Neural cell (in vitro differentiated cells): ENCODE measurements around the gene MAEA. TPM values are rescaled to one million over a fixed set of nuclear protein-coding genes. Genes with fewer than 3 reads are reported as not detected.

Experiments
- H2AFZ ChIP-seq: fragments of 200-600, 300-800 bp; sonication (generic), shearing (Covaris generic); 2 replicates; pipeline ENCODE4 v1.6.0; 2014; ENCODE audit warnings: low read depth, mild to moderate bottlenecking, antibody characterized with exemption, low read length, moderate library complexity
- H3F3A ChIP-seq: fragments of 200-600 bp; shearing (Covaris generic); 2 replicates; pipeline ENCODE4 v1.6.1; 2016; ENCODE audit warnings: mild to moderate bottlenecking, moderate library complexity, mixed read lengths, antibody characterized with exemption, low read length; ENCODE audit not compliant: insufficient read depth, poor library complexity, severe bottlenecking
- H3K27ac ChIP-seq: fragments of 200-600, 300-800 bp; sonication (generic), shearing (Covaris generic); 2 replicates; pipeline ENCODE4 v1.5.1; 2014; ENCODE audit warnings: mild to moderate bottlenecking, low read length, moderate library complexity
- H3K27me3 ChIP-seq: fragments of 300-800, 200-600 bp; sonication (generic), shearing (Covaris generic); 2 replicates; pipeline ENCODE4 v1.6.0; 2014; ENCODE audit warnings: mild to moderate bottlenecking, low read depth, low read length, moderate library complexity; ENCODE audit not compliant: insufficient read depth
- H3K36me3 ChIP-seq: fragments of 300-800, 200-600 bp; sonication (generic), shearing (Covaris generic); 2 replicates; pipeline ENCODE4 v1.5.1; 2014; ENCODE audit warnings: mild to moderate bottlenecking, antibody characterized with exemption, low read length, moderate library complexity; ENCODE audit not compliant: insufficient read depth
- H3K4me2 ChIP-seq: fragments of 300-800, 200-600 bp; sonication (generic), shearing (Covaris generic); 2 replicates; pipeline ENCODE4 v1.6.0; 2014; ENCODE audit warnings: mild to moderate bottlenecking, low read length
- H3K4me3 ChIP-seq: fragments of 300-800, 200-600 bp; sonication (generic), shearing (Covaris generic); 2 replicates; pipeline ENCODE4 v1.5.1; 2014; ENCODE audit warnings: mild to moderate bottlenecking, low read length, moderate library complexity
- H3K79me2 ChIP-seq: fragments of 200-600 bp; shearing (Covaris generic); replicated peaks from 2 replicates; pipeline ENCODE4 v1.6.0; 2014; ENCODE audit warnings: mild to moderate bottlenecking, low read length, moderate library complexity; ENCODE audit not compliant: insufficient read depth
- H3K9ac ChIP-seq: fragments of 300-800, 200-600 bp; sonication (generic), shearing (Covaris generic); 2 replicates; pipeline ENCODE4 v1.6.1; 2016; ENCODE audit warnings: mild to moderate bottlenecking, low read length, mixed read lengths
- H3K9me2 ChIP-seq: fragments of 200-600 bp; shearing (Covaris generic); 2 replicates; pipeline ENCODE4 v1.6.1; 2016; ENCODE audit warnings: mild to moderate bottlenecking, low read length, mixed read lengths; ENCODE audit not compliant: insufficient read depth
- H3K9me3 ChIP-seq: fragments of 200-600, 300-800 bp; sonication (generic), shearing (Covaris generic); 2 replicates; pipeline ENCODE4 v1.6.1; 2016; ENCODE audit warnings: mild to moderate bottlenecking, mixed run types, low read length, moderate library complexity, mixed read lengths
- H4K20me1 ChIP-seq: fragments of 200-600 bp; shearing (Covaris generic); 2 replicates; pipeline ENCODE4 v1.6.1; 2016; ENCODE audit warnings: mild to moderate bottlenecking, mixed run types; ENCODE audit not compliant: insufficient read depth
- EP300 ChIP-seq: fragments of 450-650 bp; conservative IDR thresholded peaks from 2 replicates; pipeline ENCODE4 v1.6.1; 2014; ENCODE audit warnings: antibody characterized with exemption, mild to moderate bottlenecking, moderate library complexity; ENCODE audit not compliant: poor library complexity, severe bottlenecking
- EZH2 ChIP-seq: fragments of 200-600, 300-800 bp; shearing (Covaris generic), sonication (generic); IDR thresholded peaks from 2 replicates; pipeline ENCODE4 v1.6.1; 2014; ENCODE audit warnings: antibody characterized with exemption, low read length, borderline replicate concordance, mild to moderate bottlenecking; ENCODE audit not compliant: insufficient read depth, poor library complexity, severe bottlenecking
- MXI1 ChIP-seq: fragments of 450-650 bp; conservative IDR thresholded peaks from 2 replicates; pipeline ENCODE4 v1.6.1; 2014; ENCODE audit warnings: antibody characterized with exemption, mild to moderate bottlenecking; ENCODE audit not compliant: poor library complexity, severe bottlenecking
- POLR2AphosphoS5 ChIP-seq: IDR thresholded peaks from 2 replicates; pipeline ENCODE4 v1.6.1; 2012
- RAD21 ChIP-seq: fragments of 450-650 bp; conservative IDR thresholded peaks from 2 replicates; pipeline ENCODE4 v1.6.1; 2014; ENCODE audit warnings: antibody characterized with exemption, mild to moderate bottlenecking, moderate library complexity
- REST ChIP-seq: IDR thresholded peaks from 2 replicates; pipeline ENCODE4 v1.6.1; 2012; ENCODE audit warnings: borderline replicate concordance
- SMC3 ChIP-seq: fragments of 450-650 bp; conservative IDR thresholded peaks from 2 replicates; pipeline ENCODE4 v1.6.1; 2014; ENCODE audit warnings: antibody characterized with exemption, mild to moderate bottlenecking, moderate library complexity; ENCODE audit not compliant: poor library complexity
- TAF1 ChIP-seq: IDR thresholded peaks from 2 replicates; pipeline ENCODE4 v1.6.1; 2012; ENCODE audit warnings: low read depth
- polyA plus RNA-seq: library from polyadenylated mRNA; depleted of rRNA; stranded (reverse); fragments of >200 nt; gene quantifications from 2 replicates; pipeline ENCODE4 v1.2.3, GENCODE V29; 2014
- TF ChIP-seq, protein P1 (sequence below): fragments of 450-650 bp; IDR thresholded peaks from 2 replicates; pipeline ENCODE4 v1.5.1; 2014; ENCODE audit warnings: antibody characterized with exemption, mild to moderate bottlenecking, moderate library complexity; ENCODE audit not compliant: poor library complexity, severe bottlenecking

The MAEA gene
- polyA plus RNA-seq, 1 donor from 2014 or later: 106 TPM

GRCh38 chr4:1251773-1252066, 38.0 kb upstream of the MAEA start:
- H3K9me3 ChIP-seq: peaks cover 6% of the 10 kb centered on the region
- no peak overlapping the region for H3K27ac ChIP-seq
- no peaks in the 10 kb centered on the region for H3K9me2 ChIP-seq
- H3F3A ChIP-seq: peaks cover 7% of the 10 kb centered on the region
- no peak overlapping the region for H2AFZ ChIP-seq
- H4K20me1 ChIP-seq: no peaks in the 10 kb centered on the region
- H3K27me3 ChIP-seq: no peaks in the 10 kb centered on the region
- H3K4me3 ChIP-seq: no peak overlapping the region
- H3K79me2 ChIP-seq: peaks cover 10% of the 10 kb centered on the region
- H3K4me2 ChIP-seq: no peak overlapping the region
- TF ChIP-seq RAD21: no peak
- no peak for TF ChIP-seq POLR2AphosphoS5
- no peak for TF ChIP-seq MXI1
- TF ChIP-seq, protein P1, sequence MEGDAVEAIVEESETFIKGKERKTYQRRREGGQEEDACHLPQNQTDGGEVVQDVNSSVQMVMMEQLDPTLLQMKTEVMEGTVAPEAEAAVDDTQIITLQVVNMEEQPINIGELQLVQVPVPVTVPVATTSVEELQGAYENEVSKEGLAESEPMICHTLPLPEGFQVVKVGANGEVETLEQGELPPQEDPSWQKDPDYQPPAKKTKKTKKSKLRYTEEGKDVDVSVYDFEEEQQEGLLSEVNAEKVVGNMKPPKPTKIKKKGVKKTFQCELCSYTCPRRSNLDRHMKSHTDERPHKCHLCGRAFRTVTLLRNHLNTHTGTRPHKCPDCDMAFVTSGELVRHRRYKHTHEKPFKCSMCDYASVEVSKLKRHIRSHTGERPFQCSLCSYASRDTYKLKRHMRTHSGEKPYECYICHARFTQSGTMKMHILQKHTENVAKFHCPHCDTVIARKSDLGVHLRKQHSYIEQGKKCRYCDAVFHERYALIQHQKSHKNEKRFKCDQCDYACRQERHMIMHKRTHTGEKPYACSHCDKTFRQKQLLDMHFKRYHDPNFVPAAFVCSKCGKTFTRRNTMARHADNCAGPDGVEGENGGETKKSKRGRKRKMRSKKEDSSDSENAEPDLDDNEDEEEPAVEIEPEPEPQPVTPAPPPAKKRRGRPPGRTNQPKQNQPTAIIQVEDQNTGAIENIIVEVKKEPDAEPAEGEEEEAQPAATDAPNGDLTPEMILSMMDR: no peak
- H3K9ac ChIP-seq: no peak overlapping the region
- H3K36me3 ChIP-seq: peaks cover 6% of the 10 kb centered on the region

GRCh38 chr4:1252928-1253492, 36.7 kb upstream of the MAEA start:
- peaks cover 6% of the 10 kb centered on the region for H3K9me3 ChIP-seq
- no peaks in the 10 kb centered on the region for H3K79me2 ChIP-seq
- H3K4me3 ChIP-seq: peak overlapping the region; percentile 10
- no peak for TF ChIP-seq EZH2
- no peak for TF ChIP-seq SMC3
- no peak for TF ChIP-seq TAF1
- TF ChIP-seq POLR2AphosphoS5: no peak
- TF ChIP-seq EP300: no peak
- no peak for TF ChIP-seq MXI1
- TF ChIP-seq, protein P1: no peak
- no peak for TF ChIP-seq REST
- TF ChIP-seq RAD21: no peak
- no peak overlapping the region for H3K9ac ChIP-seq
- no peaks in the 10 kb centered on the region for H4K20me1 ChIP-seq
- no peak overlapping the region for H2AFZ ChIP-seq
- peaks cover 7% of the 10 kb centered on the region for H3F3A ChIP-seq
- no peak overlapping the region for H3K27ac ChIP-seq
- no peaks in the 10 kb centered on the region for H3K9me2 ChIP-seq
- H3K36me3 ChIP-seq: peaks cover 6% of the 10 kb centered on the region
- H3K27me3 ChIP-seq: no peaks in the 10 kb centered on the region
- H3K4me2 ChIP-seq: no peak overlapping the region
